MM.1S (cell line): Measurements from ENCODE around the gene PARD6G.

Experiments used
- DNase-seq: peaks from one replicate; pipeline ENCODE4 v3.0.0-alpha.2; 2015
- H2AFZ ChIP-seq: fragments of 300-600 bp; sonication (generic); 2 replicates; pipeline ENCODE4 v1.6.0; 2016; ENCODE audit warnings: antibody characterized with exemption, low read length
- H3F3A ChIP-seq: fragments of 300-600 bp; sonication (generic); 2 replicates; pipeline ENCODE4 v1.6.1; 2016; ENCODE audit warnings: mild to moderate bottlenecking, antibody characterized with exemption, low read length, moderate library complexity, mixed read lengths; ENCODE audit not compliant: insufficient read depth
- H3K27ac ChIP-seq: fragments of 300-600 bp; sonication (generic); 2 replicates; pipeline ENCODE4 v1.5.1; 2016; ENCODE audit warnings: mild to moderate bottlenecking, low read length
- H3K27me3 ChIP-seq: fragments of 300-600 bp; sonication (generic); replicated peaks from 2 replicates; pipeline ENCODE4 v1.6.0; 2016; ENCODE audit warnings: low read length; ENCODE audit not compliant: insufficient read depth
- H3K36me3 ChIP-seq: fragments of 300-600 bp; sonication (generic); replicated peaks from 2 replicates; pipeline ENCODE4 v1.6.1; 2016; ENCODE audit warnings: mild to moderate bottlenecking, low read length, mixed read lengths; ENCODE audit not compliant: insufficient read depth
- H3K4me1 ChIP-seq: fragments of 300-600 bp; sonication (generic); 2 replicates; pipeline ENCODE4 v1.6.1; 2016; ENCODE audit warnings: low read length, mixed read lengths
- H3K4me2 ChIP-seq: fragments of 300-600 bp; sonication (generic); 2 replicates; pipeline ENCODE4 v1.6.0; 2016; ENCODE audit warnings: low read depth, low read length
- H3K4me3 ChIP-seq: fragments of 300-600 bp; sonication (generic); 2 replicates; pipeline ENCODE4 v1.5.1; 2016; ENCODE audit warnings: low read length, mixed read lengths
- H3K79me2 ChIP-seq: fragments of 300-600 bp; sonication (generic); 2 replicates; pipeline ENCODE4 v1.6.1; 2016; ENCODE audit warnings: mixed run types, low read length, mixed read lengths
- H3K9ac ChIP-seq: fragments of 300-600 bp; sonication (generic); 2 replicates; pipeline ENCODE4 v1.6.1; 2016; ENCODE audit warnings: low read length, mixed read lengths
- H3K9me2 ChIP-seq: fragments of 300-600 bp; sonication (generic); replicated peaks from 2 replicates; pipeline ENCODE4 v1.6.1; 2016; ENCODE audit warnings: mild to moderate bottlenecking, low read length, mixed read lengths; ENCODE audit not compliant: insufficient read depth
- H3K9me3 ChIP-seq: fragments of 300-600 bp; sonication (generic); replicated peaks from 2 replicates; pipeline ENCODE4 v1.6.1; 2016; ENCODE audit warnings: mild to moderate bottlenecking, low read length, mixed read lengths; ENCODE audit not compliant: insufficient read depth
- H4K20me1 ChIP-seq: fragments of 300-600 bp; sonication (generic); 2 replicates; pipeline ENCODE4 v1.6.1; 2016; ENCODE audit warnings: mild to moderate bottlenecking, low read length, moderate library complexity, mixed read lengths; ENCODE audit not compliant: insufficient read depth
- EZH2 ChIP-seq: fragments of 300-600 bp; sonication (generic); optimal IDR thresholded peaks from 2 replicates; pipeline ENCODE3; 2017; ENCODE audit warnings: low read depth, mild to moderate bottlenecking, antibody characterized with exemption, low read length, mixed read lengths
- EZH2phosphoT487 ChIP-seq: fragments of 300-600 bp; sonication (generic); IDR thresholded peaks from 2 replicates; pipeline ENCODE4 v1.6.1; 2018; ENCODE audit warnings: antibody characterized with exemption, low read length
- TF ChIP-seq, protein P1 (sequence below): fragments of 300-600 bp; sonication (generic); IDR thresholded peaks from 2 replicates; pipeline ENCODE4 v1.5.1; 2016; ENCODE audit warnings: antibody characterized with exemption, low read length, mixed read lengths

PARD6G gene

DNA sequence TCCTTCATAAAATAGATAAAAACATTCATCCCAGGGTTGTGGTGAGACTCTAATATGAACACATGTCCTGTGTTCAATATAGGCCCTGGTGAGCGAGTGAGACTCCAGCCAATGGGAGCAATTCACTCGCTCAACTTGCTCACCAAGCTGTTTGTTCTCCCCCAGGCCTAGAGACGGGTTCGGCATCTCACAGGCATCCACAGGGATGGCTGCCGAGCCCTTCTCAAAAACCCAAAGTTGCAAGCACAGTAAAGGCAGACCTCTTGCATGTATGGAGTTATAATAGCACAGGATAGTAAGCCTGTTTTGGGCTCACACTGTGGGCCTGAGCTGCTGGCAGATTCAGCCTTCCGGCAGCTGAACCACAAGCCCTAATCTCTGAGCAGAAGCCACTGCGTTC lies 15.7 kb downstream of the PARD6G start:
- H4K20me1 ChIP-seq = no peaks in the 10 kb centered on the region
- no peaks in the 10 kb centered on the region for H3K79me2 ChIP-seq
- no peak overlapping the region for H2AFZ ChIP-seq
- H3K27me3 ChIP-seq = no peaks in the 10 kb centered on the region
- no peak overlapping the region for H3K4me2 ChIP-seq
- H3K4me3 ChIP-seq = no peak overlapping the region
- H3K4me1 ChIP-seq = no peaks in the 10 kb centered on the region
- H3K27ac ChIP-seq = no peak overlapping the region
- H3K9me2 ChIP-seq = no peaks in the 10 kb centered on the region
- no peaks in the 10 kb centered on the region for H3F3A ChIP-seq
- no peaks in the 10 kb centered on the region for H3K9me3 ChIP-seq
- no peak for TF ChIP-seq EZH2phosphoT487
- TF ChIP-seq, protein P1, sequence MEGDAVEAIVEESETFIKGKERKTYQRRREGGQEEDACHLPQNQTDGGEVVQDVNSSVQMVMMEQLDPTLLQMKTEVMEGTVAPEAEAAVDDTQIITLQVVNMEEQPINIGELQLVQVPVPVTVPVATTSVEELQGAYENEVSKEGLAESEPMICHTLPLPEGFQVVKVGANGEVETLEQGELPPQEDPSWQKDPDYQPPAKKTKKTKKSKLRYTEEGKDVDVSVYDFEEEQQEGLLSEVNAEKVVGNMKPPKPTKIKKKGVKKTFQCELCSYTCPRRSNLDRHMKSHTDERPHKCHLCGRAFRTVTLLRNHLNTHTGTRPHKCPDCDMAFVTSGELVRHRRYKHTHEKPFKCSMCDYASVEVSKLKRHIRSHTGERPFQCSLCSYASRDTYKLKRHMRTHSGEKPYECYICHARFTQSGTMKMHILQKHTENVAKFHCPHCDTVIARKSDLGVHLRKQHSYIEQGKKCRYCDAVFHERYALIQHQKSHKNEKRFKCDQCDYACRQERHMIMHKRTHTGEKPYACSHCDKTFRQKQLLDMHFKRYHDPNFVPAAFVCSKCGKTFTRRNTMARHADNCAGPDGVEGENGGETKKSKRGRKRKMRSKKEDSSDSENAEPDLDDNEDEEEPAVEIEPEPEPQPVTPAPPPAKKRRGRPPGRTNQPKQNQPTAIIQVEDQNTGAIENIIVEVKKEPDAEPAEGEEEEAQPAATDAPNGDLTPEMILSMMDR = no peak
- TF ChIP-seq EZH2 = no peak
- DNase-seq = no peak
- H3K36me3 ChIP-seq = no peaks in the 10 kb centered on the region
- H3K9ac ChIP-seq = no peak overlapping the region

- H3K27ac ChIP-seq = no peak overlapping the region
- H3F3A ChIP-seq = no peaks in the 10 kb centered on the region
- H3K79me2 ChIP-seq = no peaks in the 10 kb centered on the region
- H3K4me1 ChIP-seq = no peaks in the 10 kb centered on the region
- H3K4me3 ChIP-seq = no peak overlapping the region
- H3K9me3 ChIP-seq = no peaks in the 10 kb centered on the region
- H3K27me3 ChIP-seq = no peaks in the 10 kb centered on the region
- H3K4me2 ChIP-seq = no peak overlapping the region
- no peaks in the 10 kb centered on the region for H4K20me1 ChIP-seq
- H3K9me2 ChIP-seq = no peaks in the 10 kb centered on the region
- TF ChIP-seq, protein P1 = no peak
- TF ChIP-seq EZH2phosphoT487 = no peak
- no peak for TF ChIP-seq EZH2
- H3K36me3 ChIP-seq = no peaks in the 10 kb centered on the region
- H2AFZ ChIP-seq = no peak overlapping the region
- no peak for DNase-seq
- H3K9ac ChIP-seq = no peak overlapping the region
Observed at GRCh38 chr18:80231151-80231550, 16.2 kb downstream of the PARD6G start.

DNA sequence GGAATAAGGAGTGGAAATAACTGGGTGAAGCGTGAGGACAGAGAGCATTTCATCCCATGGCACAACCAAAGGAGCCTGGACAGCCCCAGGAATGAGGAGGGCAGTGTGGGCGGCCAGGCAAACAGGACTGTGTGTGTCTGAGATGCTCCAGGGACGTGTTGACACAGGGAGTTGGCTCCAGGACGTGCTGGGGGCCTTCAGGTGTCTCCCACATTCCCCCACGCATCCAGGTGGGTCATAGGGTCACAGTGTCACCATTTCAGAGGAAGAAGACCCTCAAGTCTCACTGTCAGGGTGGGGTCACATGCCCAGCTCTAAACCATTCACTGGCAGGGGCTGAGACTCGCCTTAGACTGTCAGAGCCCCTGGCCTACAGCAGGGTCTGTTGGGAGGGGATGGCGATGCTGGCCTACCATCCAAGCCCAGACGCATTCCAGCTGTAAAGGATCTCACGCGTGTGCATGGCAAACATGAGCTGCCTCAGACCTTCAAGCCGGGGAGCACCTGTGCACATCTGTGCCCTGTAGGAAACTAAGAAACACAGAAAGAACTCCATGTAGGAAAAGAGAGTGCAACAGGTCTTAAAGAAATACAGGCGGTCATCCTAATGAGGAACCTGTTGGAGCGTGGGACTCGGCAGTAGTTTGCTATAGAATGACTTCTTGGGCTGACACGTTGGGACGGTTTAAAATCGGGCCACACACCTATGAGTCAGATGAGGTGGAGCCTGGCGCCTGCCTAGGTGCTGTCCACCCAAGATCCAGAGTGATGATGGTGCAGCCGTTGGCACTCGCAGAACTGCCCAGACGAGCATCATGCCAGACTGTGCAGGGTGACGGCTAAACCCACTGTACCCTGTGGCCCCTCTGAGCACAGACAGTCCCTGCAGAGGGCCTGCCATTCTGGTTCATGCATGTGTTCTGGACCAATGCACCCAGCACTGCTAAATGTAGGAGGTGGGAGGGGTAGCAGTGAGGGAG lies 17.3 kb downstream of the PARD6G start:
- Histone ChIP-seq H3K27ac (no peak overlapping the region), H3K79me2 (no peaks in the 10 kb centered on the region), H3K36me3 (no peaks in the 10 kb centered on the region), H3K4me3 (no peak overlapping the region), H3K9me3 (no peaks in the 10 kb centered on the region), H3K27me3 (no peaks in the 10 kb centered on the region), H3K9ac (no peak overlapping the region), H3K4me1 (no peaks in the 10 kb centered on the region), H2AFZ (no peak overlapping the region), H3K4me2 (no peak overlapping the region), H4K20me1 (no peaks in the 10 kb centered on the region), H3F3A (no peaks in the 10 kb centered on the region), H3K9me2 (no peaks in the 10 kb centered on the region)
- no peak for DNase-seq
- TF ChIP-seq, protein P1 = no peak
- no peak for TF ChIP-seq EZH2
- no peak for TF ChIP-seq EZH2phosphoT487
